HepG2 (cell line): ENCODE results near the gene AK8. TPM values are rescaled to one million over a fixed set of nuclear protein-coding genes. Genes with fewer than 3 reads are reported as not detected.
A peak's percentile ranks its signal among the peaks of the same experiment; 100 is the strongest.

Experiments
- CREB1 ChIP-seq, 2 experiments: fragments of 450-650 bp in 1 of 2; IDR thresholded peaks; 2 replicates each; pipeline ENCODE4 v1.6.1; 2016 to 2017; ENCODE audit warnings: control low read depth in 1 of 2, mild to moderate bottlenecking in 1 of 2, missing compliant biosample characterization in 1 of 2, missing genetic modification characterization in 1 of 2
- CREBL2 ChIP-seq: sonication (generic); formaldehyde crosslinking; IDR thresholded peaks from 2 replicates; pipeline ENCODE4 v1.8.1; 2023; ENCODE audit warnings: missing genetic modification reagents, mild to moderate bottlenecking, borderline replicate concordance
- CTCF ChIP-seq: sonication (generic); formaldehyde crosslinking; IDR thresholded peaks from 2 replicates; pipeline ENCODE4 v1.5.0; 2020; ENCODE audit warnings: mild to moderate bottlenecking, missing genetic modification reagents, moderate library complexity
- ELF3 ChIP-seq: IDR thresholded peaks from 2 replicates; pipeline ENCODE4 v1.6.1; 2016; ENCODE audit warnings: missing genetic modification reagents, missing compliant biosample characterization
- FOXK2 ChIP-seq: fragments of 450-650 bp; IDR thresholded peaks from 2 replicates; pipeline ENCODE4 v1.6.1; 2016
- FOXP1 ChIP-seq, 2 experiments: fragments of 450-650 bp in 1 of 2; IDR thresholded peaks; 2 replicates each; pipeline ENCODE4 v1.6.1; 2017 to 2018; ENCODE audit warnings: antibody characterized with exemption in 1 of 2
- GZF1 ChIP-seq: sonication (generic); formaldehyde crosslinking; IDR thresholded peaks from 2 replicates; pipeline ENCODE4 v1.5.1; 2020; ENCODE audit warnings: mild to moderate bottlenecking, missing genetic modification reagents
- HCFC1 ChIP-seq: fragments of 150-350 bp; IDR thresholded peaks from 2 replicates; pipeline ENCODE4 v1.6.1; 2014; ENCODE audit warnings: low read depth, low read length
- HDAC2 ChIP-seq: sonication (generic); formaldehyde crosslinking; IDR thresholded peaks from 2 replicates; pipeline ENCODE4 v1.4.0; 2020; ENCODE audit warnings: missing genetic modification reagents
- HNF4G ChIP-seq, 2 experiments: sonication (generic) in 1 of 2; formaldehyde crosslinking in 1 of 2; IDR thresholded peaks; 2 replicates each; pipeline versions ENCODE4 v1.4.0 to v1.6.1; 2011 to 2020; ENCODE audit warnings: borderline replicate concordance in 2 of 2, low read depth in 2 of 2, mild to moderate bottlenecking in 2 of 2, low read length in 1 of 2, missing genetic modification reagents in 1 of 2, moderate library complexity in 1 of 2
- HOXA3 ChIP-seq: sonication (generic); formaldehyde crosslinking; IDR thresholded peaks from 2 replicates; pipeline ENCODE4 v1.5.0; 2020; ENCODE audit warnings: missing genetic modification reagents
- MAFF ChIP-seq: IDR thresholded peaks from 2 replicates; pipeline ENCODE4 v1.6.1; 2011; ENCODE audit warnings: low read depth, low read length, improper control_type of control experiment
- ONECUT2 ChIP-seq: sonication (generic); formaldehyde crosslinking; IDR thresholded peaks from 2 replicates; pipeline ENCODE4 v1.4.0; 2020; ENCODE audit warnings: missing genetic modification reagents
- RAD51 ChIP-seq: fragments of 450-650 bp; IDR thresholded peaks from 2 replicates; pipeline ENCODE4 v1.6.1; 2016; ENCODE audit warnings: borderline replicate concordance
- RCOR2 ChIP-seq: IDR thresholded peaks from 2 replicates; pipeline ENCODE4 v1.6.1; 2016; ENCODE audit warnings: missing biosample characterization, missing genetic modification reagents
- RFXAP ChIP-seq: sonication (generic); formaldehyde crosslinking; IDR thresholded peaks from 2 replicates; pipeline ENCODE4 v1.4.0; 2020; ENCODE audit warnings: missing genetic modification reagents, borderline replicate concordance
- SALL1 ChIP-seq: sonication (generic); formaldehyde crosslinking; IDR thresholded peaks from 2 replicates; pipeline ENCODE4 v1.8.0; 2022; ENCODE audit warnings: mild to moderate bottlenecking, missing genetic modification reagents
- SRF ChIP-seq: IDR thresholded peaks from 2 replicates; pipeline ENCODE4 v1.6.1; 2011; ENCODE audit warnings: mild to moderate bottlenecking, low read depth, low read length, moderate library complexity
- TCF12 ChIP-seq, 2 experiments: fragments of 450-650 bp in 1 of 2; sonication (generic) in 1 of 2; formaldehyde crosslinking in 1 of 2; IDR thresholded peaks; 2 replicates each; pipeline versions ENCODE4 v1.6.1 to v1.8.0; 2017 to 2022; ENCODE audit warnings: antibody characterized with exemption in 1 of 2, mild to moderate bottlenecking in 1 of 2, missing genetic modification reagents in 1 of 2, moderate library complexity in 1 of 2
- ZBTB38 ChIP-seq: sonication (generic); formaldehyde crosslinking; IDR thresholded peaks from 2 replicates; pipeline ENCODE4 v1.5.1; 2020; ENCODE audit warnings: mild to moderate bottlenecking, missing genetic modification reagents
- ZBTB43 ChIP-seq: sonication (generic); formaldehyde crosslinking; conservative IDR thresholded peaks from 2 replicates; pipeline ENCODE4 v1.4.0; 2020; ENCODE audit warnings: missing genetic modification reagents
- ZFYVE20 ChIP-seq: sonication (generic); formaldehyde crosslinking; IDR thresholded peaks from 2 replicates; pipeline ENCODE4 v1.8.0; 2023; ENCODE audit warnings: low read depth, mild to moderate bottlenecking, moderate library complexity, missing genetic modification reagents, borderline replicate concordance
- ZNF230 ChIP-seq: sonication (generic); formaldehyde crosslinking; IDR thresholded peaks from 2 replicates; pipeline ENCODE4 v1.4.0; 2020; ENCODE audit warnings: mild to moderate bottlenecking, missing genetic modification reagents
- ZNF256 ChIP-seq: sonication (generic); formaldehyde crosslinking; conservative IDR thresholded peaks from 2 replicates; pipeline ENCODE4 v1.4.0; 2020; ENCODE audit warnings: missing genetic modification reagents
- ZNF296 ChIP-seq: sonication (generic); formaldehyde crosslinking; conservative IDR thresholded peaks from 2 replicates; pipeline ENCODE4 v1.5.0; 2020; ENCODE audit warnings: mild to moderate bottlenecking, missing genetic modification reagents
- ZNF34 ChIP-seq: sonication (generic); formaldehyde crosslinking; IDR thresholded peaks from 2 replicates; pipeline ENCODE4 v1.4.0; 2020; ENCODE audit warnings: mild to moderate bottlenecking, missing genetic modification reagents, borderline replicate concordance
- ZNF496 ChIP-seq: sonication (generic); formaldehyde crosslinking; IDR thresholded peaks from 2 replicates; pipeline ENCODE4 v1.8.1; 2023; ENCODE audit warnings: mild to moderate bottlenecking, moderate library complexity, missing genetic modification reagents; ENCODE audit not compliant: insufficient replicate concordance
- polyA plus RNA-seq, 8 experiments: library from polyadenylated mRNA; depleted of rRNA in 3 of 8; stranded (reverse) in 7 of 8; unstranded in 1 of 8; fragments of >200 nt; fragmentation: Illumina TruSeq in 4 of 8; extraction: Trizol in 4 of 8; gene quantifications; 2 replicates each; pipeline versions ENCODE4 v1.2.1 to v1.2.3, GENCODE V29; 2011 to 2016; ENCODE audit warnings: low read depth in 4 of 8, missing spikeins in 1 of 8, mixed read lengths in 1 of 8; ENCODE audit not compliant: insufficient read depth in 1 of 8
- total RNA-seq, 5 experiments: library from RNA; depleted of rRNA; stranded (reverse); fragments of >200 nt; fragmentation: Illumina TruSeq; extraction: Trizol; gene quantifications; 2 replicates each; pipeline ENCODE4 v1.2.3, GENCODE V29; 2016; ENCODE audit warnings: low read depth in 1 of 5

Gene AK8
- total and polyA plus RNA-seq, 2 of the 13 experiments (the other 11 are each of a cell fraction or from before 2014, with no cell fraction given) = 0.11 TPM; not detected in 1

DNA sequence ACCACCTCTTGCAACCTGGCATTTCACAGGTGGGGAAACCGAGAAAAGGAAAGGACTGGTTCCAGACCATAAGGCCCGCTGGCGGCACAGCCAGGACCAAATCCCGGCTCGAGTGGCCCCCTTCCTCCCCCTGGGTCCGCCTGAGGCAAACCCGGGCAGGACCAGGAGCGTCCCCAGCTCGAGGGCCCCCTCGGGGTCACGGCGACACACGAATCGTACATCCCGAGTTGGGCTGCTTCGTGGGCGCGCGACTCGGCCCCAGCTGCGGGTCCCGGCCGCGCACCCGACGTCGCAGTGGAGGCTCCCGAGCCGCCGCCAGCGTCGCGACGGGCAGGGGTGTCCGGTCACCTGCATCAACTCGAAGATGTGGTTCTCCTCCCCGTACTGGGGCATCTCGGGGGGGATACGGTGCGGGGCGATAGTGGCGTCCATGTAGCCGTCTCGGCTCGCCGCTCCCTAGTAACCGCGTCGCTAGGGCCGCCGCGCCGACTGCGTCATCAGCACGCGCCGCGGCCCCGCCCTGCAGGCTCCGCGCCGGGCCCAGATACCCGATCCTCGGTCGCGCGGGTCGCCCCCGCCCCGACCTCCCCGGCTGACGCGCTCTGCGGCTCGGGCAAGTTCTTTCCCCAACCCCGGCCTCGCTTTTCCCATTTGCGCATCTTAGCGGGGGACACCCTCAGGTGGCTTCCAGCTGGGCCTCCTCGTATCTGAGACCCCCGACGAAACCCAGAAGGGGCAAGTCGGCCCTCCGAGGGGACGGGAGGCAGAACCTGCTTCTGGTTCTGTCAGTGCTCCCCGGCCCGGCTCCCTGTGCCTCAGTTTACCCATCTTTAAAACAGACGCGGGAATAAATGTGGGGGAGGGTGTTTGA is at the start of gene AK8 (continued):
- 0 out of 2 replicates have a peak, but pooled peaks have one; percentile 48 for TF ChIP-seq SRF
- no peak for TF ChIP-seq ZNF230
- no peak for TF ChIP-seq ONECUT2 (CRISPR knock-in tag)
- no peak; the same call in 1 of the 2 replicates for TF ChIP-seq ZBTB38 (CRISPR knock-in tag)
- TF ChIP-seq TCF12 (IDR thresholded peaks at IDR 0.05) = no peak
- peak; percentile 55; the same call in 1 of the 2 replicates for TF ChIP-seq TCF12 (CRISPR knock-in tag; IDR thresholded peaks at IDR 0.05)
- TF ChIP-seq FOXK2 = no peak
- TF ChIP-seq ZNF296 = no peak
- TF ChIP-seq CREBL2 = 0 out of 2 replicates have a peak, but pooled peaks have one; percentile 49
- TF ChIP-seq ELF3 (CRISPR knock-in tag) = peak; percentile 54
- TF ChIP-seq ZNF496 (CRISPR knock-in tag) = no peak
- TF ChIP-seq HDAC2 = peak; percentile 57; the same call in 1 of the 2 replicates
- no peak for TF ChIP-seq GZF1 (CRISPR knock-in tag)
- TF ChIP-seq ZBTB43 (CRISPR knock-in tag) = no peak
- TF ChIP-seq HNF4G (IDR thresholded peaks at IDR 0.05; ENCODE audit: borderline replicate concordance, low read depth, low read length) = peak; percentile 12; the same call in 1 of the 2 replicates
- peak; percentile 36; the same call in 1 of the 2 replicates for TF ChIP-seq HNF4G (CRISPR knock-in tag; IDR thresholded peaks at IDR 0.05; ENCODE audit: borderline replicate concordance, low read depth)
- peak; percentile 44; the same call in 1 of the 2 replicates for TF ChIP-seq RFXAP
- TF ChIP-seq HOXA3 = peak; percentile 94
- 0 out of 2 replicates have a peak, but pooled peaks have one; percentile 26 for TF ChIP-seq ZNF256 (CRISPR knock-in tag)
- TF ChIP-seq MAFF = no peak
- no peak for TF ChIP-seq CTCF (CRISPR knock-in tag)
- TF ChIP-seq RAD51 = no peak
- TF ChIP-seq ZFYVE20 = no peak
- TF ChIP-seq HCFC1 = peak; percentile 67
- no peak for TF ChIP-seq ZNF34 (CRISPR knock-in tag)
- peak; percentile 94 for TF ChIP-seq CREB1 (IDR thresholded peaks at IDR 0.05)
- TF ChIP-seq CREB1 (CRISPR knock-in tag; IDR thresholded peaks at IDR 0.05) = peak; percentile 90
- TF ChIP-seq FOXP1 (IDR thresholded peaks at IDR 0.05) = no peak
- no peak for TF ChIP-seq FOXP1 (CRISPR knock-in tag; IDR thresholded peaks at IDR 0.05)
- TF ChIP-seq SALL1 = peak; percentile 65; the same call in 1 of the 2 replicates
- TF ChIP-seq RCOR2 (CRISPR knock-in tag) = peak; percentile 55; the same call in 1 of the 2 replicates
